ENCODE measurements around the gene ACRBP.
"Not testable (repeated sequence)": the region's sequence is repeated elsewhere in the genome, so short reads cannot be mapped to it uniquely, and the experiment has no call there.

Gene ACRBP

DNA sequence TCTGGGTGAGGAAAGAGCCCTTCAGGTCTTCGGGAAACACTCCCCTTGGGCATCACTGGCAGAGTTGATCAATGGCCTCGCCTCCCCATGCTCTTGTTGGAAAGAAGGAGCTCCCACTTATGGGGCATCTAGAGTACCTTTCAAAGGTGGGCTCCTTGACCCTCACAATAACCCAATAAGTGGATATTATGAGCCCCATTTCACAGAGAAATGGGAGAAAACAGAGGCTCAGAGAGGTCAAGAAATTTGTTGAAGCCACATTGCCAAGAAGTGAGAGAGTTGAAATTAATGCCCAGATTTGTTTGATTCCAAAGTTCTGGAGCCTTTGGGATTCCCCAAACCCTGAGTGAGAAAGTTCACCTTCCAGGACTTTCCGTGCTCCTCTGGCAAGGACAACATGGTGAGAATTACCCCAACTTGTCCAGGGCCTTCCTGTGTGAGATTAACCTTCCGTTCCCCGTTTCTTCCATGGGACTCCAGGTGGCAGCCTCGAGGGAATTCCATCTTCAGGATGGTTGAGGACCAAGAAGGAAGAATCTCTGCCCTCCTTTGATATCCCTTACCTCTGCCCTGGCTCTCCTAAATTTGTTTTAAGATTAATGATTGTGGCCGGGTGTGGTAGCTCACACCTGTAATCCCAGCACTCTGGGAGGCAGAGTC, 32.6 kb downstream of the ACRBP start:
- DNase-seq (ENCODE audit: low spot score): no peak

DNA sequence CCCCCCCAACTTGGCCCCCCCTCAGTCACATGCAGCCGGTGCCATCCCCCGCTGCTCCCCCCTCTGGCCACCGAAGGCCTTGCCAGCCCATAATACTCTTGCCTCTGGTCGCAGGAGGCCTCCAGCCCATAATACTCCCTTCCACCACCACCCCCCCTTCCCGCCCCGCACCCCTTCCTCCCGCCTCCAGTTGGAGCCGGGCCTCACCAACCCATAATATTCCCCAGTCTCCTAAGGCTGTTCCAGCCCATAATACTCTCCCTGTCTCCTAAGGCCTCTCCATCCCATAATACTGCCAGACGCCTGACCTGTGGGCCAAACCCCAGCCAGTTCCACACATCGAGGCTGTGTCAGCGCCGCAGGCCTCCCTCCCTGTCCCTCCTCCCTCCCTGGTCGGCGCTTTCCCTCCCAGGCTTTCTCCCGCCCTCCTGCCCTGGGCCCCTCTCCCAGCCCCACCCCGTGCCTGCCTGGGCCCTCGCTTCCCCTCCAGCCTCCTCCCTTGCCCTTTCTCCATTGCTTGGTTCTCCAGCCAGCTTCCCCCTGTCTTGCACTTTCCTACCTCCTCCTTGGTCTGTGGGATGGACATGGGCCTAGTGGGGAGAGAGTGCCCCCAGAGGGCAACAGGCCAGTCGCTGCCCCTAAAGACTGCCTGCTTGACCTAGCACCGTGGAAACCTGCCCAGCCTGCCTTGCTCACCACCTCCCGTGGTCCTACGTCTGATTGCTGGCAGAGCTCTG, 33.3 kb downstream of the ACRBP start:
- DNase-seq (ENCODE audit: low spot score): peak; percentile 48

DNA sequence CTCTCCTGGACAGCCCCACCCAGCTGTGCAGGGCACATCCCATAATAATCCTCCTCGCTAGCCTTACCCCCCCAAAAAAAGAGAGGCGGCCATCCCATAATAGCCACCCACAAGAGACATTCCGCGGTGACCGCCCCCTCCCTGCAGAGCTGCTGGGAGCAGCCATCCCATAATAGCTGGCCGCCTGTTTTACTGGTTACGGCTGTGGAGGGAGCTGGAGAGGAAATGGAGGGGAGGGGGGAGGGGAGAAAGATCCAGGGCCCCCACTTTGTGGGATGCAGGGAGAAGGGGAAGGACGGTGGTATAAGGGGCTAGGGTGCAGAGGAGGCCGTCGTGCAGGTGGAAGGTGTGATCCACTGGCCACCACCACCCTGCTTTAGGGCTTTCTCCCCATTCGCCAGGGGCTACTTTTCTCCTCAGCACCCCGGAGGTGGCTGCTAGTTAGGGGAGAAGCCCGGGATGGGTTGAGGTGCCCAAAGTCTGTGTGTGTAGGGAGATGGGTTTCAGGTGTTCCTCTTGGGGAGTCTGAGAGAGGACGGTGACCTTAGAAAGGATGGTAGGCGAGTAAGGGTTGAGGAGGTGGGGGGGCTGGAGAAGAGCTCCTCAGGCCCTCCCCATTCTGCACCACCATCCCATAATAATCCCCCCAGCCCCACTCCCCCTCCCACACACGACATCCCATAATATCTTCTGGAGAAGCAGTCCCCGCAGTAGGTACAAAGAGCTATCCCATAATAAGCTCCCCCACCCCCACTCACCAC, 34.0 kb downstream of the ACRBP start:
- no peak for DNase-seq (ENCODE audit: low spot score)

DNA sequence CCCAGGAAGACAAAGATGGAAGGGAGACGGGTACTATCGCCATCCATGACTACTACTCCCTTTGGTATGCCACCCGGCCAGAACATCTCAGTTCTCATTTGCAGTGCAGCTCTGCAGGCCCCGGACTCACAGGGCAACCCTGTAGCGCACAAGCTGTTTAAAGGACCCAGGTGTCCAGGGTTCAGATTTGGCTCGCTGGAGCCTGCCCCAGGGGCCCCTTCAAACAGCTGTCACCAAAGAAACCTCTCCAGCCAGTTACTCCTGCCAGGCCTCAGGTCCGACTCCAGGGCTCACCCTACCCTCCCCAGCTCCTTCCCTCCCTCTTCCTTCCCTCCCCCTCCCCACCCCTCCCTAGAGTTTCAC, 34.6 kb downstream of the ACRBP start:
- no peak for DNase-seq (ENCODE audit: low spot score)

DNA sequence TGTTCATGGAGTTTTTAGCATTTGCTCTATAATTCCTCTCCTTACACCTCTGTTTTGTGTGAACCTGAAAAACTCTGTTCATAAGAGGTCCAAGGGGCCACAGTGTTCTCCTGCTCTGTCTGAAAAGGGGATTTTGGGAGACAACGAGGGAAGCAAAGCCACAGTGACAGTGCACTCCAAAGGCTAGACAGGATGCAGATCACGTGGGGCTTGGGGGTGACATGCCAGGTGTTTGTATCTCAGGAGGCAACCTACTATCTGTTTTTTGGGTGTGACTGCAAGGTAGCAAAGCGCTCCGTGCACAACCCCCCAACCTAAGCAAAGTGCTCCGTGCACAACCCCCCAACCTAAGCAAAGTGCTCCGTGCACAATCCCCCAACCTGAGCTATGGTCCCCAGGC, 35.0 kb downstream of the ACRBP start:
- no peak for DNase-seq (ENCODE audit: low spot score)

DNA sequence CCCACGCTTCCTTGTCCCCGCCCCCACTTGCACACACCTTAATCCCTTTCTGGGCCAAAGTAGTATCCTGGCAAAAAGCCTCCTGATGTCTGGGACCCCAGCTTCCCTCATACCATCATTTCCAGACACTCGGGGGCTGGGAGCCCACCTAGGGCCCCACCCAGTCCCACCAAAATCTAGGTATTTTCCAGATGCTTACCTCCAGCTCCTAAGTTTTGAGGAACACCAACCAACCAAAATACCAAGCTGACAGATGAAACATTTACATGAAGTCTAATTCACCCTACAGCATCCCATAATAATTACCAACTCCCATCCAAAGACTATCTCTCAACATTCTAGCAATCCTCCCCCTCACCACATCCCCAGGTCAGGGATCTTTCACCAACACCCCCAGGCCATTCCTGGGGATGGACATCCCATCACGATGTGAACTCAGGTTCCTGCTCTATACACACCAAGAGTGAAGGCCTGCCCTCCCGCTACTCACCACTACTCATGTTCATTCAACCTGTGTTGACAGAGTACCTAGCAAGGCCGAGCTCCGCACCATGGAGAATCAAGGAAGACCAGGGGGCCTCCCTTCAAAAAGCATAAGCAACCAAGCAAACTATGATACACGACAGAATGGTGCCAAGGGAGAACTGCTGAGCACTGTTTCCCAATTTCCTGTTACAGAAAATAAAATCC, 38.5 kb downstream of the ACRBP start:
- DNase-seq (ENCODE audit: low spot score): no peak

DNA sequence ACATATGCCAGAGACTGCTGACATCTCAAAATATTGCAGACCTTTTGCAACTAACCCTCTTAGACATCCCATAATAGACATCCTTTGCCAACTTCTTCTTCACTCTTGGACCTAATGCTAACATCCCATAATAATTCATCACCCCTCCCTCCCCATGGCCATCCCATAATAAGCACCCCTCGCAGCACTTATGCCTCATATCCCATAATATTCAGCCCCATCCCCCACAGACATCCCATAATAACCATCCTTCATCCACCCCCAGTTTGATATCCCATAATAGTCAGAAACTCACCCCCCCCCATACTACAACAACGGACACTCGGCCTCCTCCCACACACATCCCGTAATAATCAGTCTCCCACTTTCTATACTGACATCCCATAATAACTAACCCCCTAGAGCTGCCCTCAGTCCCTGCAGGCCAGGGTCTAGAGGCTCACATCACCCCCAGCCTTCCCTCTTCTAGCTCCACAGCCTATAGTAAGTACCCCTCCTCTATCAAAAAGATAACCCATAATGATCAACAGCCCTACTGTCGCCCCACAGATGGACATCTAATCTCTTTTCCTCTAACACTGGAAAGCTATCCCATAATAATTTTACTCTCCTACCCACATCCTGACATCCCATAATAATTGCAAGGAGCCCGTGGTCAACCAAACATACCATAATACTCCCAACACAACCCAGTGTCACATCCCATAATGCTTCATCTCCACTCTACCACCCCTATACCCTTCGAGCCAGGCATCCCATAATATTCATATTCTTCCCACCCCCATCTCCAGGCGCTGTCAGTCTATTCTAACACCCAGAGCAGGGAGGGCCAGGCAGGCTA, 39.3 kb downstream of the ACRBP start:
- DNase-seq (ENCODE audit: low spot score): peak; percentile 80

DNA sequence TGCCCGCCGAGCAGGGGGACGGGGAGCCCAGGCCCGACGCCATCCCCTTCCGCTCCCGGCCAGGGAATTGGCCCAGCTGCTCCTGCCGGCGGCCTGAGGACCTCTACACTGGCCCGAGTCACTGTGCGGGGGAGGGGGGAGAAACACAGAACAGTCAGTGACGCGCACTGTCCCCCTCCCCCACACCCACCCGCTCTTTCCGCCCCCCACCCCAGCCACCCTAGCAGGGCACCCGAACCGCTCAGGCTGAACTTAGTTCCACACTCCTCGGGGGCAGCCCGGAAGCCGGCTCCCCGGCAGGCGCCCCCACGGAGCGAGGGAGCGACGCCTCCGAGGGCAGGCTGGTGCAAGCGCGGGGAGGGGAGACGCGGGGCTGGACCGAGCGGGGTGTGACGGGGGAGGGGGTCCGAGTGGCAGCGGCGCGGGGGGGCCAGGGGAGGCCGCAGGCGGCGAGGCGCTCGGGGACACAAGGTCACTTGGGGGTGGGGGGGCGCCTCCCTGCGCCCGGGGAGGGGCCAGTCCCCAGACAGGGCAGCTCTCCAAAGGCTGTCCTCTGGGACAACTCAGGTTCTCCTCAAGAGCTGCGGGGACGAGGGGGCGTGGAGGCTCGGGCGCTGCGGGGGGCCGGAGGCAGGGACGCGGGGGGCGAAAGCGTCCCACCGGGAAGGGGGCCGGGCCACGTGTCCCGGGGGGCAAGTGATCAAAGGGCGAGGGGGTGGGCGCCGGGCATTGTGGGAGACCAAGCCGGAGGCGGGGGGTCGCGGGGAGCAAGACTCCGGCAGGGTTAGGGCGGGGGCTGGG, 40.7 kb downstream of the ACRBP start:
- peak; percentile 72 for DNase-seq (ENCODE audit: low spot score)

DNA sequence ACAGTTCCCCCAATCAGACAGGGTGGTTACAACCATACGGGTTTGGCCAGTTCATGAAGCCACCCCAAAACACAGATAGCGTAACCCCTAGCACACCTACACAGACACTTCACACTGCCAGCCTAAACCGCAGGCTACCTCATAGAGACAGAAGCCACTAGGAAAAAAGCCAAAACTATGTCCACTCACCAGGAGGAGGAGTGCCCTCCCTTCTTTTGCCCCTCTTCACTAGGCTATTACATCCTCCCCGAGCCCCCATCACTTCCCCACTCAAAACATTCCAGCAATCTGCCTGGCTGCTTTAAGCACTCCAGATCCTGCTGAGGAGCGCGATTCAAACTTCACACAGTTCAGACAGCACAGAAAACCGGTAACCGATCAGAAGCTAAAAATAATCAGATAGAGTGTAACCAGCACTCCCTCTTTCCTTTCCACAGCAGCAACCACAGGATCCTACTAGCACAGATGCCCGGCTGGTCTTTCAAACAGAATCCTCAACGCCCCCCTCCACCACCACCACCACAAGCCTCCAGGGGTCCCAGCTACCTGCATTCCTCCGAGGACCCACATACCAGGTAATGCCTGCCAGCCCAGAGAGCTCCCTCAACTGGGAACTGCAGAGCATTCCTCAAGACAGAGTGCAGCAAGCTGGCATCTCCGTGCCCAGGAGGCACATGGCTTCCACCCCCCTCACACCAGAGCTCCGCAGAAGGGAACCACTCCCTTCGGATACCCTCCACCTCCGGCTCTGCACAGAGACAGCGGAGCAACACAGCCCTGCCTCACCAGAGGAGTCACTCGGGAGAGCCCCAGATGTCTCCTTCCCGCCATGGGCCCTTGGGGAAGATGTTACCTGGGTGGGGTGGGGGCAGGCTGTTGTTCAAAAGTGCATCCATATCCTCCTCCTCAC, 41.6 kb downstream of the ACRBP start:
- peak; percentile 65 for DNase-seq (ENCODE audit: low spot score)

DNA sequence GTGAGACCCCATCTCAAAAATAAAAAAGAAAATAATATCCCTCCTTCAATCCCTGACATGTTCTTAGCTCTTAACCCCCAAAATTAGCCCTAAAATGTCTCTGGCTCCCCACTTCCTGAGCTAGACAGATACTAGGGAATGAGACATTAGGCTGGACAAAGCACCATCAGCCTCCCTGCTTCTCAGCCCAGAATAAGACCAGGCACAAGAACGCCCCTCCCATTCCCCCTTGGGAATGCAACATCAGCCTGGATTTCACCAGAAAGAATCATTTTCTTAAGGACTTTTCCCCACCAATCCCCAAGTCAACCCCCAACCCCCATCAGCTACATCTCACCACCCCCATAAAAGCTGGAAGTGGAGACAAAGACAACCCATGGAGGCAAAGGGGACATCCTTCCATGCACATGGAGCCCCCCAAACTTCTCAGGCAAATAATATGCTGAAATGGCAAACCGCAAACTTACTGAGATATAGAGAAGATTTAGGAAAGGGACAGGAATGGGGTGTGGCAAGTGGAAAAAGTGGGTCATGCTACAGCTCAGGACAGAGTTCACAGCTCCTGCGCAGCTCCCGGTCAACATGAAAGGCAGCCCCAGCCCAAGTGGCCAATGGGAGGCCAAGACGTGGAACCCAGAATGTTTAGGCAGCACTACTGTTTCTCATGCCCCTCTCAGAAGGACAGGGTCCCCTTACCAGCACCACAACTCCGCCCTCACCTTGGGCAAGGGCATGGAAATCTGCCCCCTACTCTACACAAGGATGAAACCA, 42.8 kb downstream of the ACRBP start:
- no peak for DNase-seq (ENCODE audit: low spot score)

DNA sequence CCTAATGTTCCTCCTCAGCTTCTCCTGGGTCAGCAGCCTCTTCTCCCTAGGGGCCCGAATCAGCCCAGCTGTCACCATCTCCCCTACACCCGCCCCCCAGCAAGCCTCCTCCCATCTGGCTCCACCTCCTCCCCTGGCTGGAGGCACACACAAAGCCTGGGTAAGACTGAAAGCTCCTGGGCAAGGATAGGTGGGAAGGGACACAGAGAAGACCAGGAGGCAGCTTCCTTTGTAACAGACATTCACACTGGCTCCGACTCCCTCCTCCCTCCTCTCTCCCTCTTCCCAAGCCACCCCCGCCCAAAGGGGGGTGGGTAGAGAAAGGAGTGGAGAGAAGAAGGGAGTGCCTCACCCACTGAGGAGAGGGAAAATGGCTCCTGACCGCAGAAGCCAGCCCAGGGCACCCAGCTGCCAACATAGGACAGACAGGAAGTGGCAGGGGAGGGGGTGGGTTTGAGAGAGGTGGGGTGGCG, 44.1 kb downstream of the ACRBP start:
- DNase-seq (ENCODE audit: low spot score): no peak

DNA sequence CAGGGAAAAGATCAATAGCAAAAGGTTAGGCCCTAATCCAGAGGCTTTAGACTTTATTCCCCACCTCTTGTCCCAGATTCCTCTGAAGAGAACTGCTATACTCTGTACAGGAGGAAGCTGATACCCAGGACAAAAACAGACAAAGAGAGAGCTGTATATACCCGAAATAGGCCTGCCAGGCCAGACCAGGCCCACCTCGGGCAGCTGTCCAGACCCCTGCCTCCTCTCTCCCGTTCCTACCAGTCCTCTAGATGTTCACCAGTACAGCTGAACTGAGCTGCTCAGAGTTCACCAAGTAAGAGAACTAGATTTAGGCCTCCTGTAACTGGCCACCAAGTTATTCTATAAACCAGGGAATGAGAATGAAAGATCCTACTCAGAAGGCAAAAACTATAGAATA, 44.7 kb downstream of the ACRBP start:
- DNase-seq (ENCODE audit: low spot score): no peak

DNA sequence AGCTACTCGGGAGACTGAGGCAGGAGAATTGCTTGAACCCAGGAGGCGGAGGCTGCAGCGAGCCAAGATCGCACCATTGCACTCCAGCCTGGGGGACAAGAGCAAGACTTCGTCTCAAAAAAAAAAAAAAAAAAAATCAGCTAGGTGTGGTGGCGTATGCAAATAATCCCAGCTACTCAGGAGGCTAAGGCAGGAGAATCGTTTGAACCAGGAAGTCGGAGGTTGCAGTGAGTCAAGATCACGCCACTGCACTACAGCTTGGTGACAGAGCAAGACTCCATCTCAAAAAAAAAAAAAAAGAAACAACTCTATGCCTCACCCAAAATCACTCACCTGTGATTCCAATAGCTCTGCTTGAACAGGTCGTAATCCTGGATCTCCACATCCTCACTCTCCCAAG, 51.6 kb downstream of the ACRBP start:
- not testable (repeated sequence) for DNase-seq (ENCODE audit: low spot score)

DNA sequence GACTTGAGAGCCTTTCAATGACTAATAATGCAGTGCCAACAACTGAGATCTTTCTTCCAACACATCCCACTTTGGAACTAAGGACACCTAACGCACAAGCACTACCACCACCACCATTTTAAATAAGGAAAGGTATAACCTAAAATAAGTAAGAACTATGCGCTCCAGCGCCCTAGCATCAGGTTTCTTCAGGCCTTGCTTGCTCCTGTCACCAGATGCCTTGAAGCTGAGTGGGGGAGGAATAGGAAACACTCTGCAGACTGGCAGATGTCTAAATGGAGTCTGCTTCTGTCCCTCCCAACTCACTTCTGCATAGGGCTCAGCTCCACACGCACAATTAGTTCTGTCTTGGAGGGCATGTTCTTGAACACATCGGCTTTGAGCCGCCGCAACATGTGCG, 55.1 kb downstream of the ACRBP start:
- no peak for DNase-seq (ENCODE audit: low spot score)
